Left kidney (tissue), 2 donors: Measurements from ENCODE around the gene CEP78. TPM values are rescaled to one million over a fixed set of nuclear protein-coding genes. Genes with fewer than 3 reads are reported as not detected.

Source experiments
- DNase-seq: peaks from one replicate; pipeline ENCODE4 v3.0.0-alpha.2; 2013
- polyA plus RNA-seq: library from polyadenylated mRNA; unstranded; fragments of 120-200 nt; gene quantifications from one replicate; pipeline ENCODE4 v1.2.1, GENCODE V29; 2013; ENCODE audit not compliant: insufficient read length

Gene CEP78
- polyA plus RNA-seq, 1 donor, result 52.9 TPM

GRCh38 chr9:78306222-78307076 is 70.6 kb downstream of the CEP78 start:
- DNase-seq, result no peak

GRCh38 chr9:78307360-78307759 is 71.5 kb downstream of the CEP78 start:
- no peak for DNase-seq

DNA sequence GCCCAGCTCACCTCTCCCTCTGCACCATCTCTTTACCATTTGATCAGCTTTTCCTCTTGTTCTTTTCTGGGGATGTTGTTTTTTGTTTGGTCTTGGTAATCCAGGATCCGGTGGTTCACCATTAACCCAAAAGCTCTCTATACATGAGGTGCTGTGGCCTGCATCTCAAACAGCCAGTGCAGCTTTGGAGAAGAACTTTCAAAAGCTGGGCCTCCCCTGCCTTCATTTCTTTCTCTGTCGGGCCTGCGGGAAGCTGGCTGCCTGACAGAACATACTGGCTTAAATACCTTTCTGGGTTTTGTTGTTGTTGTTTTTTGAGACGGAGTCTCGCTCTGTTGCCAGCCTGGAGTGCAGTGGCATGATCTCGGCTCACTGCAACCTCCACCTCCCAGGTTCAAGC is 73.2 kb downstream of the CEP78 start:
- DNase-seq, result no peak

GRCh38 chr9:78311075-78311474 is 75.2 kb downstream of the CEP78 start:
- DNase-seq, result no peak

DNA sequence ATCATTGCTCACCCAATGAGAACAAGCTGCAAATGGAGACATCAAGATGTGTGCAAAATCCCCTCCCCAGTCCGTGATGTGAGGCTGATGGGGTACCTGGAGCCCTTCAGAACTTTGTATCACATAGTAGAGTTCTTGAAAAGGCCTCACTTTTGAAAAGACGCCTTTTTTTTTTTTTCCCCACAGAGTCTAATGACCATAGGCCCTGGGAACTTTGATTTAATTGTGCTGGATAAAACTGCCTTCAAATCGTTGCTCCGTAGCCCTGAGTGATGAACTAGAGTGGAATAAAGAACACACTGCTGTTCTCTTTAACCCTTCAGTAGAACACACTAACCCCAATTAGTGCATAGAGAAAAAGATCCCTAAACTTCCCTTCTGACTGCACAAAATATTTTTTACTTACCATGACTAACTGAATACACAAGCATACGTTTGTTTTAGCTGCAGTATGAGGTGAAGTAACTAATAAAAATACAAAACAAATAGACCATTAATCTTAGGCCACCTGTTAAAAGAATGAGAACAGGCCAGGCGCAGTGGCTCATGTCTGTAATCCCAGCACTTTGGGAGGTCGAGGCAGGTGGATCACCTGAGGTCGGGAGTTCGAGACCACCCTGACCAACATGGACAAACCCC is 76.1 kb downstream of the CEP78 start:
- no peak for DNase-seq

DNA sequence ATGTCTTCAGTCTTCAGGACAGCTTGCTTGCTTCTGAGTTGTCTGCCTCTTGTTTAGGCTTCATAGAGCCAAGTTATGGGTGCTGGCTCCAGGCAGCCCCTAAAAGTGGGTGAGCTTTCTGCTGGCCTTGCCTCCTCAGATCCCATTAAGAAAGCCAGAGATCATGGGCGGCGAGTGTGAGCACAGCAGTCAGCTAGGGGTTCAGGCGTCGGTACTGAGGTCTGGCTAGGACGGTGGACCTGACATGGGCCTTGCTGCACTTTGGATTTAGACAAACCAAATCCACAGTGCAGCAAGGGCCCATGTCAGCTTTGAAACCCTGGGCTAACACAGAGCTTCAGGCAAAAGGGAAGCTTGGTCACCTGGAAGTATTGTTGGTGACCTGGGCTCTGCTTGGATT is 78.7 kb downstream of the CEP78 start:
- no peak for DNase-seq

DNA sequence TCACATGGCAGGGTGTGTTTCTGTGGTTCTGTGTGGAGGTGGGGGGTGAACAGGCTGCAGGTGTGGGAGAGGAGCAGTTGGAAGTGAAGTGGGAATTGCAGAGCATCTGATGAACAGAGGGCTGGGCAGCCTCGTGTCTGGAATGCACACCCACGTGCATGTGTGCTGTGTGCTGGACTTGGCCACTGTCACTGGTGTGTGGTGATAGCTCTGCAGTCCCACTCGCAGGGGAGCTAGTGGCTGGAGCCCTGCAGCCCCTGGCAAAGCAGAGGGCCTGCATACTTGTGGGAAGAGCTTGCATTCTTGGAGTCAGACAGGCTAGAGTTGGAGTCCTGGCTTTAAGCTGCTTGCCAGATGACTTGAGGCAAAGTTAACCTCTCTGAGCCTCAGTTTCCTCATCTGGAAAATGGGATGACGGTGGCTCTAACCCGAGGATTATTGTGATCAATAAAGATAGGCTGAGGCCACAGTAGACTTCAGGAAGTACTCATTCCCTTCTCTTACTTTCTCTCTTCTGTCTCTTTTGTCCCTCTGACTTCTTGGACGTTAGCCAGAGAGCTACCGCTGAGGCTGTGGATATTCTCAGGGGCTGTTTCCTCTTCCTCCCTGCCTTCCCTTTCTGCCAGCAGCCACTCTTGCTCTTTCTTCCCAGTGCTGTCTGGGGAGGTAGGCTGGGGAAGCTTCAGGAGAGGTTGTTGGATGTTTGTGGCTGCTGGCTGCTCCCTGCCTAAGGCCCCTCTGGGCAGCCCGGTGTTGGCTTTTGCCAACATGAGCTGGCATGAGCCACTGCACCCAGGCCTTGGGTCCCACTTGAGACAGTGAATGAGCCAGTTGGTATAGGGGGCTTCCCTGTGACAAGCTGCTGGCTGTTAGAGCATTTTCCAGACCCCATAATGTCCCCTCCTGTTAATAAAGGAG is 79.3 kb downstream of the CEP78 start:
- no peak for DNase-seq

GRCh38 chr9:78316166-78316892 is 80.5 kb downstream of the CEP78 start:
- DNase-seq, result no peak

- no peak for DNase-seq
Measured at GRCh38 chr9:78319197-78320029, 83.5 kb downstream of the CEP78 start.

- no peak for DNase-seq
Measured at GRCh38 chr9:78320030-78320693, 84.3 kb downstream of the CEP78 start.

GRCh38 chr9:78320875-78321496 is 85.1 kb downstream of the CEP78 start:
- DNase-seq, result no peak

DNA sequence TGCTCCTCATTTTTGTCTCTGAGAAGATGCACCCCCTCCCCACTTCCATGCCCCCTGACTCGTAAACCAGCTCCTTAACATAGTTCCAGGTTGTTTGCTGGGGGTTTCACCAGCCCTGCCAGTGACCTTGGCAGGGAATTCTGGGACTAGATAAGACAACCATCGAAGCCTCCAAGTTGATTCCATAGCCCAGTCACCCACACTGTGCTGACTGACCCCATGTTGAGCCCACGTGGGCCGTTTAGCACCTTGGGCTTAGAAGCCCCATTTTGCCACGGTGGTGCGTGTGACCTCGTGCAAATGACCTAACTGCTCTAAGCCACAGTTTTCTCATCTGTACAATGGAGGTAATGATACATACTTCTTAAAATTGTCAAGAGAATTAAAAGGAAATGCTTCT is 85.6 kb downstream of the CEP78 start:
- DNase-seq, result no peak

DNA sequence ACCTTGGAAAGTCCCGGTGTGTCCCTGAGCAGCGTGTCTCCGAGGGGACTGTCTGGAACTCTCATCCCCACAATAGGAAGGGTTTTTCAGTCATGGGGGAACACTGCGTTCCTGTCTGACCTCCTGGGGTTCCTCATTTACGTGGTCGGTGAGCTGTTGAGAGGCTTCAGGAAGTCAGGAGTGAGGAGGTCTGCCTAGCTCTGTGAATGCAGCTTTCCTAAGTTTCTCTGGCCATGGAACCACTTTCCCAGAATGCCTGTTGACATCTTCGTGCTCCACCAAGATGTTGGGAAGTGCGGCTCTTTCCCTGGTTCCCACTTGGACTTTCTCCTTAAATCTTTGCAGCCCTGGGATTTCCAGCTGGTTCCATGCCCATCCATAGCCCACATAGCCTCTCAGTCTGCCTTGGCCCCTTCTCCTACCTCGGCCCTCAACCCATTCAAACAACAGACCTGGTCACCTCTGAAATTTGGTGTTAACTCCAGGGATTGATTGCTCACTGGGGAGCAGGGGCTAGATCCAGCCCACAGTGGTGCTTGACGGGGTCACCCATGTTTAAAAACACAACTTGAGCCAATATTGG is 88.3 kb downstream of the CEP78 start:
- no peak for DNase-seq

- DNase-seq, result no peak
Measured at GRCh38 chr9:78324682-78325081, 88.8 kb downstream of the CEP78 start.

GRCh38 chr9:78325343-78325742 is 89.5 kb downstream of the CEP78 start:
- no peak for DNase-seq

DNA sequence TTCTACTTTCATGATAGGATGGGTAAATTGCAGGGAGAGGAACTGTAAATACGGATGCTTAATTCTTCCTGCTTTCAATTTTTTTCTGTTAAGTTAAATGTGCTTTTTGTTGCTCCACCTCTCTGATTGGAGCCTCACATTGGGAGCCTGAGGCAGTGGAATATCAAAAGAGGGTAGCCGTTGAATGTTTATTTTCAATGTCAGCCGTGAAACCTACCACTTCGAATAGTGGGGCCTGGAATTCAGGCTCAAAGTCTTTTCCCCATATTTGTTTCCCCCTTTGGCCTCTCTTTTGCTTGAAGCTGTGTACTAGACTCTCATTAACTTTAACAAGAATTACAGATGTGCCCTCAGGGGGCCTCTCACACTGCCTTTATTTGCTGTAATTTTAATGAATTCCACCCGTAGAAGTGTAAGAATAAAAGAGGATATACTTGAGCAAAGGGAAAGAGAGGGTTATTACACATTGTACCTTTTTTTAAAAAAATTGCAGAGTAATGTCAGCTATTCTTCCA is 90.0 kb downstream of the CEP78 start:
- no peak for DNase-seq

DNA sequence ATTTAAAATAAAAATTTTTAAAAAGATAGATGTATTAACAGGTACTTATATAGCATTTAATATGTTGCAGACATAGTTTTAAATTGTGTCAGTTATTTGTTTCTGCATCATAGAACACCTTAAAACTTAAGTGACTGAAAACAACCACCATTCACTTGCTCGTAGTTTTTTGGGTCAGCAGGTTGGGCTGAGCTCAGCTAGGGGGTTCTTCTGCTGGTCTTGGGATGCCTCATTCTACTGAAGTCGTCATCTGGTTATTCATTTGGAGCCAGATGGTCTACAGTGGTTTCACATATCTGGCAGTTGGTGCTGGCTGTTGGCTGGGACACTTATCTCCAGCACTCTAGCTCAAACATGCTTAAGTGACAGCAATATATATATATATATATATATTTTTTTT is 90.7 kb downstream of the CEP78 start:
- DNase-seq, result no peak
